HG03039 (cell line): ENCODE data around the gene NPW.
A peak's percentile ranks its signal among the peaks of the same experiment; 100 is the strongest.
"Not testable (repeated sequence)": the region's sequence is repeated elsewhere in the genome, so short reads cannot be mapped to it uniquely, and the experiment has no call there.

Experiments
- ATAC-seq: cut with Tn5 transposase; IDR thresholded peaks from one replicate; pipeline ENCODE4 v1.9.1; 2021; ENCODE audit warnings: mild to moderate bottlenecking, moderate library complexity; ENCODE audit not compliant: unreplicated experiment

Gene NPW

DNA sequence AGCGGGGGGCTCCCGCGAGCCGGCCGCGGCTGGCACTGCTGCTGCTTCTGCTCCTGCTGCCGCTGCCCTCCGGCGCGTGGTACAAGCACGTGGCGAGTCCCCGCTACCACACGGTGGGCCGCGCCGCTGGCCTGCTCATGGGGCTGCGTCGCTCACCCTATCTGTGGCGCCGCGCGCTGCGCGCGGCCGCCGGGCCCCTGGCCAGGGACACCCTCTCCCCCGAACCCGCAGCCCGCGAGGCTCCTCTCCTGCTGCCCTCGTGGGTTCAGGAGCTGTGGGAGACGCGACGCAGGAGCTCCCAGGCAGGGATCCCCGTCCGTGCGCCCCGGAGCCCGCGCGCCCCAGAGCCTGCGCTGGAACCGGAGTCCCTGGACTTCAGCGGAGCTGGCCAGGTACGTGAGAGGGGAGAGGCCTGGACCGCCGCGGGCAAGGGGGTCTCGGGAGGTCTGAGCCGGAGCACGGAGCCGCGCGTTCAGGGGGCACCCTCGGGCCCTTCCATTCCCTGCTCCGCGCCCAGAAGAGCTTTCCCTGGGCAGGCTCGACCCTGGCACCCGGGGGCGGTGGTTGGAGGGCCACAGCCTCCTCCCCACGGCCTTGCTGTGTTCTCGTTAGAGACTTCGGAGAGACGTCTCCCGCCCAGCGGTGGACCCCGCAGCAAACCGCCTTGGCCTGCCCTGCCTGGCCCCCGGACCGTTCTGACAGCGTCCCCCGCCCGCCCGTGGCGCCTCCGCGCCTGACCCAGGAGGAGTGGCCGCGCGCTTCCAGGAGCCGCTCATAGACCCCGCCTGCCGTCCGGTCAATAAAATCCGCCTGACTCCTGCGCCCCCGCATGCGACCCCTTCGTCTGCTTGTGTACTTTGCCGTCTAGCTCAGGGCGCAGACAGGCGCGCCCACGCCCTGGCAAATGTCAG, 591 bp downstream of the NPW start:
- ATAC-seq: no peak

DNA sequence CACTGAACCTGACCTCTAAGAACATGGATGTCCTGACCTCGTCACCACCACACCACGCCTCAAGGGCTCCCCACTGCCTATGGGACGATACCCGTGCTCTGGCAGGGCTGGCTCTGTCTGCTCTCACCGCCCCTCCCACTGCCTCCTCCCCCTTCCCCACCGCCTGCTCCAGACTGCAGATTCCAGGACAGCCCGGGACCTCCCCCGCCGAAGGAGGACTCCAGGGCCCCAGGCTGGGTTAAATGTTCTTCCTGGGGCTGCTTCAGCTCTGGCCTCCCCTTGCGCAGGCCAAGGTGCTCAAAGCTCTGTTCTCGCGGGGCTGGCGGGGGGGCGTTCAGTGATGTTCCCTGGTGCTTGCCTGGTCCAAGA, 3.1 kb downstream of the NPW start:
- ATAC-seq: no peak

DNA sequence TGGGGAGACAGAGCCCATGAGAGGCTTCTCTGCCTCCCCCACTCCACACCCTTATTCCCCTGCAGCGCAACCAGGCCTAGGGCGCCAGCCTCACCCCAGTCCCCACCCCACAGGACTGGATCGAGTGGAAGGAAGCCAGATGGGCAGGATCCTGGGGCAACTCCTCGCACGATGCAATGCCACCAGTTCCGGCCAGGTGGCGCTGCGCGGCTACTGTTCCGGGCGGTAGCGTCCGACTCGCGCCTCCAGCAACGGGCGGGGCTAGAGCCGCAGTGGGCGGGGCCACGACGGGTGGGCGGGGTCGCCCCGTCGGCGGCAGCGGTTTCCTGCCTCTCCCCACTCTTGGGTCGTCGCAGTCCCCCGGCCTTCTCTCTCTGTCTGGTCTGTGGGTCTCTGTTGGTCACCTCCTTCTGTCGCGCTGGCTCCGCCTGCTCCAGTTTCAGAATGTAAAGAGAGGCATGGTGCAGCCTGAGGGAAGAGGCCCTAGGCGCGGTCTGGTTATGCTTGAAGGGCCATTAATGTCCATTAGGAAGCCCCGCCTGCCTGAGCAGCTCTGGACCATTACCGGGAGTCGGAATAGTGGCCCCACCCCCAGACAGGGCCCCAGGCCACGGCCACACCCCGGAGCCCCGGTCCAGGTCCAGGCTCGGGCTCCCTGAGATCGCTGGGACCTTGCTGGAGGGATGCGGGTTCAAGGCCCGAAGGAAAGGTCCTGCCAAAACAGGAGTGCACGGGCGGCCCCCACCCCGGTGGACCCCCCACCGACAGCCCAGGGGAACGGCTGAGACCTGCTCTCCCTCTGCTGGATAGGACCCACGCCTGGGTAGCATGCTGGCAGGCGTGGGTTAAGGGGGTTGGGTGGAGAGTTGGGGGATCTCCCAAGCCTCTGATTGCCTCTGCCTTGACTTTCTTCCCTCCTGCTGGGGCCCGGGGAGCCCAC, 3.8 kb downstream of the NPW start:
- ATAC-seq: peak; percentile 62

DNA sequence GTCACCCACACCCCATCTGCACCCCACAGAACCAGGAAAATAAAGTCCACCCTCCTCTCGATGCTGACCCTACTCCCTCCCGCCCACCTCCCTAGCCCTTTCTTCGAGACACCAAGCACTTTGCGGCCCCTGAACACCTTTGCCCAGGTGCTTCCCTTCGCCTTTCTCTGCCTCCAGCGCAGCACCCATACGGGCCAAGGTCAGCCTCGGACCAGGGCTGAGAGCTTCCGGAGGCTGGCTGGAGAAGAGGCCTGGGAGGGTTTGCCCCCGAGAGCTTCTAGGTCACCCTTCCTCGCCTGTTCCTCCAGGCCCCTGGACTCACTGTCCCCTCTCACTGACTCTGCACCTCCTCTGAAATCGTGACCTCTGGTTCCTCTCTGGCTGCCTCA, 4.4 kb downstream of the NPW start:
- ATAC-seq: no peak

DNA sequence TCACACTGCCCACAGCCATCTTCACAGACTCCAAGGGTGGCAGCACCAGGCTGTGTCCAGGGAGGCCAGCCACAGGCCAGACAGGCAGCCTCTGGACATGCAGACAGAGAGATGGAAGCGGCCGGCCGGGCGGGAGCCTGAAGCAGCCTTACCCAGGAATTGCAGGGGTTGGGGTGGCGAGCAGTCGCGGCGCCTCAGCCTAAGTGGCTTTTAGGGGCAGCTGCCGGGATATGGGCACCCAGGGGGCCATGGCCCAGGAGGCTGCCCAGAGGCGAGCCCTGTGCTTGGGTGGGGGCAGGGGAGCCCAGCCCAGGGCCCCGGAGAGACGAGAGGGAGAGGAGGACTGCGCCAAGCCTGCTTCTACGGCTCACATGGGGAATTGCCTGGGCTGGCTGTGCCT, 5.7 kb downstream of the NPW start:
- ATAC-seq: no peak

DNA sequence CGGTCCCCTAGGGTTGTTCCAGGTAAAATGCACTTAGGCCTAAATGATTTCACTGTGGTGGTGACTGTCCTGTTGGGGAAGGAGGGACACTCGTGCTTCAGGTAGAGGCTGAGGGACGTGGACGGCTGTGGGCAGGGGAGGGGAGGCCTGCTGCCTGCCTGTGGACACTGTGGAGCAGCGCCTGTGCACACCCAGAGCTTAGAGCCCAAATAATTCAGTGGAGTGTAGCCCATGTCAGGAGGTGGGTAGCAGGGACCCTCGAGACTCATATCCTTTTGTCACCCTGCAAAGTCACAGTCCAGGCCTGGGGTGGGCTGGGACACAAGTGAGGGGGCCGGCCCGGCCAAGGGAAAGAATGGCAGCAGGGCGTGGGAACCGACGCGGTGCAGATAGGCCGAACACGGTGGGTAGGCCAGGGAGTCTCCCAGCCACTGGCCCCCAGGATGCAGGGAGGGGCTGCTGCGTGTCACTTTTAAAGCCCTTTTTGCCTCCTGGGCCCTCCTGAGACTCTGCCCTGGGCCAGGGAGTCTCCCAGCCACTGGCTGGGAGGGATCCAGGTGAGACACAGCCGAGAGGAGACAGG, 6.4 kb downstream of the NPW start:
- no peak for ATAC-seq

DNA sequence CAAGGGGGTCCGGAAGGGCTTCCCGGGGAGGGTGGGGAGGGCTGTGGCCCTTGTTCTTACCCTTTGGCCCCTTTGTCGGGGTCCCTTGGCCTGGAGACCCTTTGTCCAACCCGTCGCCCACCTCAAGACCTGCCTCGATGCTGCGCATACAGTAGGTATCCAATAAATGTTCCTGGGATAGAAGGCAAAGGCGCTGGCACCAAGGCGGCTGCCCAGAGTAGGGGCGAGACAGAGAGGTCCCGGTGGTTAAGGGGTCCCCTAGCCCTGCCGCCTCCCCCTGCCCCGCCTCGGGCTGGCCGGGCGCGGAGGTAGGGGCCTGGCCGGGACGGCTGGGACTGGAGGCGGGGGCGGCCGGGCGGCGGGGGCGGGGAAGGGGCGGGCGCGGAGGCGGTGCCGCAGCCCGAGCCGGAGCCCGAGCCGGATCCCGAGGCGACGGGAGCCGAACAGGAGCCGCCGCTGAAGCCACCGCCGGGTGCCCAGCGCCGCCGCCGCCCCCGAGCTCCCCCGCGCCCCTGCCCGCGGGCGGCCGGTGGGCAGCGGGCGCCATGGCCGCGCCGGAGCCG, 7.0 kb downstream of the NPW start, which contains the start of gene NHERF2:
TSS of gene NHERF2 (plus strand) at position 442 of the 563 bp plus-strand sequence. CDS start at position 546, 104 bp downstream.
- ATAC-seq: no peak

DNA sequence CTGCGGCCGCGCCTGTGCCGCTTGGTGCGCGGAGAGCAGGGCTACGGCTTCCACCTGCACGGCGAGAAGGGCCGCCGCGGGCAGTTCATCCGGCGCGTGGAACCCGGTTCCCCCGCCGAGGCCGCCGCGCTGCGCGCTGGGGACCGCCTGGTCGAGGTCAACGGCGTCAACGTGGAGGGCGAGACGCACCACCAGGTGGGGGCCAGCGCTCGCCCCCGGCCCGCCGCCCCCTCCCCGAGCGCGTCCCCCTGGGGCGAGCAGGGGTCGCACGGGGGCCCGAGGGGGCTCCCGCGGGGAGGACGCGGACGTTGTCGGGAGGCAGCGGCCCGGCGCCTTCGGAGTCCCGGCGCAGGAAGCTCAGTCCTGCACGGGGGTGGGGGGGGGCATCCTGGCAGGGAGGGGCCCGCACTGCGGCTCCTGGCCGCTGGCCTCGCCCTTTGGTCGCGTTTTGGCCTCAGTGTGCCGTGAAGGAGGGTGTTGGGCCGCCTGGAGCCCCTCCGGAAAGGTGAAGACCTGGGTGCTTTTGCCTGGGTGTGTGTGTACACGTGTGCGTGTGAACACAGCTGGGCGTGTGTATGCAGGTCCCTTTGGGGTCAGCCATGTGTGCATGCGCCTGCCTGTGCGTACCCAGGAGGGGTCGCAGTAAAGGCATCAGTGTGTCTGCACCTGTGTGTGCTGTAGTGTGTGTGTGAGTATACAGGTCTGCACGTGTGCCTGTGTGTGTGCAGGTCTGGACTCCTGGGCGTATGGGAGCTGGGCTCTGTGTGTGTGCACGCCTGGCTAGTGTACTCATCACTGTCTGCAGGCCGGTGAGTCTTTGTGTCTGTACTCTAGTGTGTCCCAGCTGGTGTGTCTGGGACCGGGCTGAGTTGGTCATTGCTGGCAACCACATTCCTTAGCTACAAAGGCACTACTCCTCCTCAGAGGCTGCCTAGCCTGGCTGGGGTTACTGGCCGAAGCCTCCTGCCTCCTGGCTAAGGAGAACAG, 7.7 kb downstream of the NPW start:
- no peak for ATAC-seq

DNA sequence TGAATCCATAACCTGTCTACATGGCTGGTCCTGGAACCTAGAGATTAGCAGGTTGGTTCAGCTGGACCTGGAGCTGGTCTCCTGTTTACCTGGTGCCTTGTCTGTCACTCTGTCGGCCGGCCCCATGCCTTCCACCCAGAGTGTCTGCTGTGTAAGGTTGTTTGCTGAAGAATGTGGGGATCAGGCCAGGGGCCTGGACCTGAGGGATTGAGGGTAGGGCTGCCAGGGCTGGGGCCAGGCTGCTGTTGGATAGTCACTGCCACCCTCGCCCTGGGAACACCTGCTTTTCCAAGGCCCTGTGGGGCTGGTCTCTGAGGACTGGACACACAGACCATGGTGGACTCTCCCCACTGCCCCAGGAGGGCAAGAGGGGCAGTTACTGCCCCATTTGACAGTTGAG, 8.6 kb downstream of the NPW start:
- no peak for ATAC-seq

DNA sequence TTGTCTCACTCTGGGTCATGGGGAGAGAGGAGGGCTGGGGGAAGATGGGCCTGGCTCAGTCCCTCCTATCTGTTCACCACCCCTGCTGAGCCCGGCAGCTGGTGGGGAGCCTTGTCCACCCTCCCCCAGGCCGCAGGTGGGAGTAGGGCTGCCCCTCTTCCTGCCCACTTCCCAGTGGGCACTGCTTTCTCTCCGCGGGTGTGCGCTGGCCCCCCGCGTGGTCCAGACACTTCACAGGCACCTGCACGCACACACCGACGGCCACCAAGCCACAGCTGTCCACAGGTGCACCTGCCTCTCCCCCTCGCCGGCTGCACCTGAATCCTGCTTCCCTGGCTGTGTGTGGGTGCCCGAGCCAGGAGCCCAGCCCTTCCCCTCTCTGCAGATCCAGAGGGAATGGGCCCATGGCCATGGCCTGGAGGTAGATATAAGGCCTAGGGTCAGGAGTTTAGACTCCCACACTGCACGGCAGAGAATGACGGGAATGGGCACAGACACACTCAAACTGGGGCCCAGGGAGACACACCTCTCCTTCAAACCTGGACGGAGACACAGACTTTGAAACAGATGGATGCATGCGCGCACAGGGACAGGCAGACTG, 9.1 kb downstream of the NPW start:
- no peak for ATAC-seq

DNA sequence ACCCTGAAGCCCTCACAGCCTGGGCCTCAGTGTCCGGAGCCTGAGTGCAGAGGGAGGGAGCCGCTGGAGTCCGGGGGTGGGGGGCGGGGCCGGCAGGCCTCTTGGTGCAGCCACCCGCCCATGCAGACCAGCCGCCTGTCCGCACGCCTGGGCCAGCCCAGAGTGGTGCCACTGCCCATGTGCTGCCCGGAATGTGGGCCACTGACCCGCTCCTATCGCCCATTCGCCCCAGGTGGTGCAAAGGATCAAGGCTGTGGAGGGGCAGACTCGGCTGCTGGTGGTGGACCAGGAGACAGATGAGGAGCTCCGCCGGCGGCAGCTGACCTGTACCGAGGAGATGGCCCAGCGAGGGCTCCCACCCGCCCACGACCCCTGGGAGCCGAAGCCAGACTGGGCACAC, 9.8 kb downstream of the NPW start:
- ATAC-seq: no peak

DNA sequence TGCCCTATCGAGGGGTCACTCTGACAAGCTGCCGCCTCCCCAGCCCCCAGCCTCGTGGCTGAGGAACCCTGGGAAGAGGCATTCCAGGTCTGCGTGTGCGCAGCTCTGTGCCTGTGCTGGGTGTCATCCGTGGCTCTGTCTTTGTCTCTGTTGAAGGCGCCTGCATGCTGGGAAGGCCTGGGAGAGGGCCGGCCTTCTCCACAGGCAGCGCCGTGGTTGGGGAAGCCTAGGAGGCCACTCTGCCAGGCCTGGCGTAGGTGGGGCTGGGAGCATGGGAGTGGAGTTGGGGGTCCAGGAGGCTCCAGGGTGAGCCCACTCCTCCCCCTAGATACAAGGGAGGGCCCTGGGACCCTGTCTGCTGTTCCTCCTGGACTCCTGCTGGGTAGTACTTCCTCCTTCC, 10.5 kb downstream of the NPW start:
- ATAC-seq: no peak

DNA sequence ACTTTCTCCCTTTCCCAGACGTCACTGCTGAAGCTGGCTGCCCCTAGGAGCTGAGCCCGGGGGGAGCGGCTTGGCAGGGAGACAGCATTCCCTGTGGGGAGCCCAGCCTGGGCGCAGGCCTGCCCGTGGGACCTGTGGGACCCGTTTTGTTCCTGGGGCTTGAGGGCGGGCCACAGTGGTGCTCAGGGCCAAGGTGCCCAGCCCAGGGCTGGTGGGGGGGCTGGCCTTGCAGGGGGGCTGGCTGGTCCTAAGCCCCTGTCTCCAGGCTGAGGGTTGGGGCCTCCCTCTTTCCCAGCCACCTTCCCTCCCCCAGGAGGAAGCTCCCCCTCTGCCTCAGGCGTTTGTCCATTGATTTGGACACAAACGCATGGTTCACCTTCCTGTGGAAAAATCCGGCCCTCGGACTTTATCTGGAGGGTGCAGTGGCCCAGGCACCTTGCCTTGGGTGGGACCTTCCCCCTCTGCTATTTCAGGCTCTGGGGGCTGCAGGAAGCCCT, 11.5 kb downstream of the NPW start:
- no peak for ATAC-seq

DNA sequence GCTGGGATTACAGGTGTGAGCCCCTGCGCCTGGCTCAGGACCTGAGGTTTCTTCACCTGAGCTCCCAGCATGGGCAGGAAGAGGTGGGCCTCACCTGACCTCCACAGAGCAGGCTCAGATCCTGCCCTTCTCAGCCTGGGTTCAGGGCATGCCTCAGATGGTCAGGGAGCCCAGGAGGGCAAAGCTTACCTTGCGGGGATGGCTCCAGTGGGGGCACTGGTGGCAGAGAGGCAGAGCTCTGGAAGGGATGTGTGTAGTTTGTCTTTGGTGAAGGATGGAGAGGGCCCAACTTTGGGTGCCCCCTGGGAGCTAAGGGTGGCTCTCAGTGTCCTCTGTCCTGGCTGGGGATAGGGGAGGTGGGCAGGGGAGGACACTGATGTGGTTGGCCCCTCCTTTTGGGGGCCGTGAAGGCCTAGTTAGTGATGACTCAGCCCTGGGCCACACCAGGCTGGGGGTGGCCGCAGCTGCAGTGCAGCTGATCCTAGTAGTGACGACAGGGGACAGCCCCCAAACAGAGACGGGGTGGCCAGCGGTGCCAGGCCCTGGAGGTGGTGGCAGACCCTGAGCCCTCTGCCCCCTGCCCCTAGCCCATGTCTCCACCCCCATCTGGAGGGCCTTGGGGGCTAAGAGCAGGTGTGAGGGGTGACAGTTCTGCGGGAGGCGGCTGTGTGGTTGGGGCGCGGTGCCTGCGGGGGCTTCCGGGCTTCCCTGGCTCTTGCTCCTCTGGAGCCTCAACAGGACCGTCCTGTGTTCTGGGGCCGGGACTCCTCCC, 12.9 kb downstream of the NPW start:
- ATAC-seq: no peak

DNA sequence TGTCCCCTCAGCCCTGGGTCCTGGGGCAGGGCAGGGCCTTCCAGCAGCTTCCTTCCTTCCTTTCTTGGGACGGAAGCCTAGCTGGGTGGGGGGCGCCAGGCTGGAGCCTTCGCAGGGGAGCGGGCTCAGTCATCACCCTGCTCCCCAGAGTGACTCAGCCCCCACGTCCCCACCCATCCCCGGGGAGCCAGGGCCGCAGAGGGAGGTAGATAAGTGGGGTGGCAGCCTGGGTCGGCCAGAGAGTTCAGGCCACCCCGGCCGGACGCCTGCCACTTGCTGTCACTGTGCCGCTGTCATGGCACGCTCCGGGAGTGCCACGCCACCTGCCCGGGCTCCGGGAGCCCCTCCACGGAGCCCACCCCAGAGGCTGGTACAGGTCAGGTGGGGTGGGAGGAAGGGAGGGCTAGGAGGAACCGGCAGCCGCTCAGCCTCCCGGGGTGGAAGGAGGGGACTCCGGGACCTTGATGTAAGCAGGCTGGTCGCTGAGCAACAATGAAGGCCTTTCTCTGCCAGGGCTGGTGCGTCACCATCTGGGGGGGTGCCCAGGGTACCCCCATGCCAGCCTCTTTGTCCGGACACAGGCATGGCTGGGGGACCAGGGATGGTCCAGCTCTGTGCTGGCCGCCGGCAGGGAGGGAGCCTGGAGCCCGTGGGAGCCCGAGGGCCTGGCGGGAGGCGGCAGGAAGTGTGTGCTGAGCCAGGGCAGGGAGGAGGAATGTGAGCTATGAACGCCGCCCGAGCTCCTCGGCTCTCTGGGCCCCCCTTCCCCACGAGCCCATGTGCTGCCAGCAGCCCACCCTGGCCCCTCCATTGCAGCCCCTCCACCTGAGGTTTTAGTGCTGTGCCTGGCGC, 13.7 kb downstream of the NPW start:
- ATAC-seq: no peak

DNA sequence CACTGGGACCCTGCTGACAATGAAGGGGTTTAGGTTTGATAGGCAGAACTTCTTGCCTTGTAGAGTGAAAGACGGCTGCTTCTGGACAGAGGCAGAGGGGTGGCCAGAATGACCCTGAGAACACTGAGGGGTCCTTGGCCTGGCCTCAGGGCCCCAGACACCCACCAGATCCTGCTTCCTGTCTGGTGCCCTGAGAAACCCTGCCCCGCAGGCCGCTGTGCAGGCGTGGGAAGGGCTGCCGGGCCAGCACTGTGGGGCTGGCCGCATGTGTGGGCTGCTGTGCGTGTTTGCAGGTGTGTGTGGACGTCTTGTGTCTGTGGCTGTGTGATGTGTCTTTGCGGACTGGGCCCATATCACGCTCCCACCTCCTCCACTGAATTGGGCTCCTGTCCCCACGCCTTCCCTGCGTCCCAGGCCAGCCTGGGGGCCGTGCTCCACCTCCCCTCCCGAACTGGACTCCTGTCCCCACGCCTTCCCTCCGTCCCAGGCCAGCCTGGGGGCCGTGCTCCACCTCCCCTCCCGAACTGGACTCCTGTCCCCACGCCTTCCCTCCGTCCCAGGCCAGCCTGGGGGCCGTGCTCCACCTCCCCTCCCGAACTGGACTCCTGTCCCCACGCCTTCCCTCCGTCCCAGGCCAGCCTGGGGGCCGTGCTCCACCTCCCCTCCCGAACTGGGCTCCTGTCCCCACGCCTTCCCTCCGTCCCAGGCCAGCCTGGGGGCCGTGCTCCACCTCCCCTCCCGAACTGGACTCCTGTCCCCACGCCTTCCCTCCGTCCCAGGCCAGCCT, 14.5 kb downstream of the NPW start:
- ATAC-seq: not testable (repeated sequence)
